Activated naive CD4-positive, alpha-beta T cell treated with anti-CD3 and anti-CD28 coated beads for 36 hours (primary cell): ENCODE data around the gene FCHSD1. TPM values are rescaled to one million over a fixed set of nuclear protein-coding genes. Genes with fewer than 3 reads are reported as not detected.

Source experiments
- CTCF ChIA-PET: fragments of 350-600 bp; sonication (Branson Sonifier 250); formaldehyde crosslinking; loops from one replicate; lab custom pipeline; 2021; ENCODE audit warnings: antibody characterized with exemption; lab: Charles Lee
- DNase-seq: peaks from one replicate; pipeline ENCODE4 v3.0.0-alpha.2; 2020
- H3K27ac Mint-ChIP-seq: one replicate; pipeline ENCODE4 v1.8.0; 2021; ENCODE audit warnings: mild to moderate bottlenecking, mixed read lengths
- H3K27me3 Mint-ChIP-seq: one replicate; pipeline ENCODE4 v1.8.0; 2021; ENCODE audit warnings: low read depth, mixed read lengths
- H3K36me3 Mint-ChIP-seq: one replicate; pipeline ENCODE4 v1.8.0; 2021; ENCODE audit warnings: low read depth, mixed read lengths
- H3K4me1 Mint-ChIP-seq: one replicate; pipeline ENCODE4 v1.8.0; 2021; ENCODE audit warnings: low read depth, mixed read lengths
- H3K4me3 Mint-ChIP-seq: one replicate; pipeline ENCODE4 v1.8.0; 2021; ENCODE audit warnings: mild to moderate bottlenecking, moderate library complexity, mixed read lengths
- H3K9me3 Mint-ChIP-seq: one replicate; pipeline ENCODE4 v1.8.0; 2021; ENCODE audit warnings: mixed read lengths
- intact Hi-C: fragments of 100-400 bp; cut with micrococcal nuclease; formaldehyde crosslinking; loops from one replicate; pipeline ENCODE4 v1.15.1; 2023
- total RNA-seq, 2 experiments: library from RNA; stranded (reverse); gene quantifications; one replicate each; pipeline ENCODE4 v1.2.3, GENCODE V29; 2021

The FCHSD1 gene
- total RNA-seq, 2 experiments from 2014 or later = 28.9 to 29.6 TPM

GRCh38 chr5:141685591-141685990 is 34.4 kb upstream of the FCHSD1 start:
- no peak overlapping the region for H3K27ac Mint-ChIP-seq
- intact Hi-C loops = no loop called here
- no peak overlapping the region for H3K4me3 Mint-ChIP-seq
- CTCF ChIA-PET = interaction anchor here (0.6 to 3.1 kb wide), 2 partner anchors 12 to 275 kb away, joined by 3 to 11 read pairs; no protein-coding TSS in a partner anchor
- H3K9me3 Mint-ChIP-seq = no peaks in the 10 kb centered on the region
- DNase-seq = no peak
- H3K4me1 Mint-ChIP-seq = peaks cover 18% of the 10 kb centered on the region
- no peaks in the 10 kb centered on the region for H3K27me3 Mint-ChIP-seq
- H3K36me3 Mint-ChIP-seq = no peaks in the 10 kb centered on the region

DNA sequence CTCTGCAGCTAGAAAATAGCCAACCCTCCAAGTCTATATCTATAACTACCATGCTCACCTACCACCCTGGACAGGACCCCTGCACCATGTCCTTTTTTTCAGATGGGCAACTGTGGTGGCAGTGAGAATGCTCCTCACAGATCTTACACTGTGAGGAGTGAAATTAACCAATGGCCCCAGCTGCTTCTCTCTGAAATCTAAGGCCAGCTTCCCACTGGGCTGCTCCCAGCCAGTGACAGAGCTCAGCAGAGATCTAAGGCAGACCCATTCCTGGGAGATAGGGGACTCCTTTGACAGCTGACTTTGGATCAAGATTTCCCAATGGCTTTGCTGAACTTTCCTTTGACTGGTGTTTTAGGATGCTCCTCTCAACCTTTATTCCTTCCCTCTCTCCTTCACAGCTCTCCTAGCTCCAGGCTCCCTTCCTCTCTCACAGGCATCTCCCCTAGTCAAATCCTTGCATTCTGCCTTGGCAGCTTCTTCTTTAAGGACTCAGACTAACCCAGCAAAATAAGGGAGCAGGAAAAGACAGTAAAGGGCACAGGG is 32.5 kb upstream of the FCHSD1 start:
- H3K9me3 Mint-ChIP-seq = no peaks in the 10 kb centered on the region
- no peak overlapping the region for H3K4me3 Mint-ChIP-seq
- intact Hi-C loops = loop anchor here (2.0 kb wide), 1 partner anchor 331 kb away; no protein-coding TSS in a partner anchor

GRCh38 chr5:141681695-141682641 is 30.8 kb upstream of the FCHSD1 start, which contains the start of gene ARAP3:
Gene ARAP3, minus strand, starts transcription at chr5:141682230. Its CDS starts 1,744 bp downstream, at chr5:141680486.
- H3K4me1 Mint-ChIP-seq = peaks cover 18% of the 10 kb centered on the region
- peak; percentile 41 for DNase-seq
- H3K4me3 Mint-ChIP-seq = peak within 1 kb of the TSS; percentile 63
- H3K36me3 Mint-ChIP-seq = no peaks in the 10 kb centered on the region
- intact Hi-C loops = loop anchor here (1.0 to 2.0 kb wide), 2 partner anchors 17 to 333 kb away; no protein-coding TSS in a partner anchor
- no peaks in the 10 kb centered on the region for H3K9me3 Mint-ChIP-seq
- CTCF ChIA-PET = interaction anchor here (0.6 to 4.3 kb wide), 5 partner anchors 11 to 279 kb away, joined by 3 to 55 read pairs (median 5); no protein-coding TSS in a partner anchor
- no peaks in the 10 kb centered on the region for H3K27me3 Mint-ChIP-seq
- peak within 1 kb of the TSS; percentile 25 for H3K27ac Mint-ChIP-seq

More for the DNA sequence above, 32.5 kb upstream of the FCHSD1 start:
- Mint-ChIP-seq H3K27me3 (no peaks in the 10 kb centered on the region), H3K27ac (no peak overlapping the region), H3K36me3 (no peaks in the 10 kb centered on the region), H3K4me1 (peaks cover 18% of the 10 kb centered on the region)
- no peak for DNase-seq
- CTCF ChIA-PET = interaction anchor here (0.5 to 4.3 kb wide), 9 partner anchors 9 to 277 kb away, joined by 3 to 55 read pairs (median 4); partner anchors contain the start of gene PCDH1

- Mint-ChIP-seq H3K27me3 (no peaks in the 10 kb centered on the region), H3K36me3 (no peaks in the 10 kb centered on the region), H3K9me3 (no peaks in the 10 kb centered on the region), H3K4me3 (peak overlapping the region; percentile 53), H3K4me1 (peaks cover 18% of the 10 kb centered on the region), H3K27ac (no peak overlapping the region)
- CTCF ChIA-PET = interaction anchor here (1.2 to 4.3 kb wide), 3 partner anchors 12 to 89 kb away, joined by 4 to 55 read pairs (median 5); no protein-coding TSS in a partner anchor
- no peak for DNase-seq
- intact Hi-C loops = loop anchor here (1.0 kb wide), 1 partner anchor 16 kb away; no protein-coding TSS in a partner anchor
Measured at GRCh38 chr5:141681295-141681694, 30.1 kb upstream of the FCHSD1 start.

DNA sequence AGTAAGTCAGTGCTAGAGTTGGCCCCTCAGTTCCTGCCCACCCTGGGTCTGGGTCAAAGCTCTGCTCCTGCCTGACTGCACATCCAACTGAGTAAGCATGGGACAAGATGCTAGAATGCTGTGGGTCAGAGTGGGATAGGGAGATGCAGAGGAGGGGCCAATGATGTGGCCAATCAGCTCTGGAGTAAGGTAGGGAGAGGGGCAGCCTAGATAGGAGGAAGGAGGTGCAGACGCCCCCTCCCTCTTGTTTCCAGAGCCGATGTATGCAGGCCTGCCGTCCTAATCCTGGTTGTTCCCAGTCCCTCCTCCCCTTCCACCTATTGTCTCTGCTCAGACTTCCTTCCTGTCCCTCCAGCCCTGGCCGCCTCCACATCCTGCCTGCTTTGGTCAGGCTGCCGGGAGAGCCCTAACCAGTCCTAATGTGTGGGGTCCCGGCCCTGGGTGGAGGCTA is 29.6 kb upstream of the FCHSD1 start:
- Mint-ChIP-seq H3K4me3 (no peak overlapping the region), H3K36me3 (no peaks in the 10 kb centered on the region), H3K27ac (no peak overlapping the region), H3K4me1 (peaks cover 18% of the 10 kb centered on the region), H3K9me3 (no peaks in the 10 kb centered on the region), H3K27me3 (no peaks in the 10 kb centered on the region)
- intact Hi-C loops = loop anchor here (1.0 kb wide), 1 partner anchor 15 kb away; no protein-coding TSS in a partner anchor
- DNase-seq = no peak
- CTCF ChIA-PET = interaction anchor here (1.2 to 4.3 kb wide), 3 partner anchors 11 to 89 kb away, joined by 4 to 55 read pairs (median 5); no protein-coding TSS in a partner anchor

DNA sequence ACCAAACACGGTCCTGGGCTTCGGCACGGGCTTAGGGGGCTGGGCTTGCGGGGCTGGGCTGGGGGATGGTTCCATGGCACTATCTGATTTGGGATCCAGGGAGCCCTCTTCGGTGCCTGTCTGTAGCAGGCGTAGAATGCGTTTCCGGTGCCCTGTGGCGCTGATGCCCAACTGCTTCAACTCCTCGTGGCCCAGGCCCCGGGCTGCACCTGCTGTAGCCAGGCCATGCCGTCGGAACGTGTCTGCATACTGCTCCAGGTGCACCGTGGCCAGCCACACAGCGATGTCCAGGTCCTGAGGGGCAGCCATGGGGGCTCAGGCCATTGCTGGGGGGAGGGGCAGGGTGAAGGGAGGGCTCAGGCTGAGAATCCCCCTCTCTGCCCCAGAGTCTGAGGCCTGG is 29.0 kb upstream of the FCHSD1 start:
- peaks cover 18% of the 10 kb centered on the region for H3K4me1 Mint-ChIP-seq
- no peaks in the 10 kb centered on the region for H3K9me3 Mint-ChIP-seq
- no peak overlapping the region for H3K4me3 Mint-ChIP-seq
- H3K36me3 Mint-ChIP-seq = no peaks in the 10 kb centered on the region
- CTCF ChIA-PET = no interaction called here
- no peaks in the 10 kb centered on the region for H3K27me3 Mint-ChIP-seq
- intact Hi-C loops = no loop called here
- DNase-seq = no peak
- no peak overlapping the region for H3K27ac Mint-ChIP-seq

DNA sequence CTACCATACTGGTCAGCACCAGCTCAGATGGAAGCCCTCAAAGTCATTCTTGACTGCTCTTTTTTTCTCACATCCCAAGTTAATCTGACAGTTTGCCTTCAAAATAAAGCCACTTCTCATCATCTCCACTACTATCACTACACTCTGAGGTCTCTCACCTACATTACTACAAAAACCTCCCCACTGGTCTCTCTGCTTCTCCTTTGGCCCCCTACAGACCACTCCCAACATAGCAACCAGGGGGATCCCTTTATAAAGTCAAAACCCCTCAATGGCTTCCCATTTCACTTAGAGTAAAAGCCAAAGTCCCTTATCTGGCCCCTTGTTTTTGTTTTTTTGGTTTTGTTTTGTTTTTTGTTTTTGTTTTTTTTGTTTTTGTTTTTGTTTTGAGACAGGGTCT is 26.2 kb upstream of the FCHSD1 start:
- H3K27ac Mint-ChIP-seq = no peak overlapping the region
- H3K4me3 Mint-ChIP-seq = no peak overlapping the region
- H3K9me3 Mint-ChIP-seq = no peaks in the 10 kb centered on the region
- CTCF ChIA-PET = interaction anchor here (0.6 to 2.4 kb wide), 2 partner anchors 13 to 855 kb away, joined by 3 to 7 read pairs; no protein-coding TSS in a partner anchor
- intact Hi-C loops = no loop called here
- H3K27me3 Mint-ChIP-seq = no peaks in the 10 kb centered on the region
- H3K36me3 Mint-ChIP-seq = no peaks in the 10 kb centered on the region
- peak; percentile 18 for DNase-seq
- peaks cover 8% of the 10 kb centered on the region for H3K4me1 Mint-ChIP-seq

- Mint-ChIP-seq H3K27me3 (no peaks in the 10 kb centered on the region), H3K4me1 (no peaks in the 10 kb centered on the region), H3K36me3 (no peaks in the 10 kb centered on the region), H3K9me3 (no peaks in the 10 kb centered on the region), H3K27ac (no peak overlapping the region), H3K4me3 (no peak overlapping the region)
- intact Hi-C loops = no loop called here
- DNase-seq = no peak
- CTCF ChIA-PET = interaction anchor here (1.0 to 2.4 kb wide), 4 partner anchors 11 to 285 kb away, joined by 3 to 7 read pairs (median 3); no protein-coding TSS in a partner anchor
Measured at GRCh38 chr5:141675672-141676071, 24.5 kb upstream of the FCHSD1 start.

DNA sequence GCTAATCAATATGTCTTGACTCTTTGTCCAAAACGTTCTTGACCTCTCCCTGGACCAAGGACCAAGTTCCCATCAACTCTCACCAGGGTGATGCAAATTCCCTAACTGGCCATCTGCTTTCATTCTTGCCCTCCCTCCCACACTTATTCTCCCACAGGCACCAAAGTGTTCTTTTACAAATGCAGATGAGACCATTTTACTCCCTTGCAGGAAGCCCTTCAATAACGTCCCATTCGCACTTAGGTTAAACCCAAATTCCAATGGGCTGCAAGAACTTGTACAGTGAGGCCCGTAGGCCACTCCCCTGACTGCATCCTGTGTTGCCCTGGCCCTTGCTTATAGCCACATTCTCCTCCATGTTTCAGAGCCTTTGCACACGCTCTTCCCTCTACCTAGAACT is 23.5 kb upstream of the FCHSD1 start:
- intact Hi-C loops = no loop called here
- no peaks in the 10 kb centered on the region for H3K27me3 Mint-ChIP-seq
- H3K4me3 Mint-ChIP-seq = no peak overlapping the region
- H3K27ac Mint-ChIP-seq = no peak overlapping the region
- no peak for DNase-seq
- CTCF ChIA-PET = interaction anchor here (1.9 to 2.4 kb wide), 3 partner anchors 10 to 205 kb away, joined by 5 to 7 read pairs (median 6); no protein-coding TSS in a partner anchor
- H3K36me3 Mint-ChIP-seq = no peaks in the 10 kb centered on the region
- H3K9me3 Mint-ChIP-seq = no peaks in the 10 kb centered on the region
- H3K4me1 Mint-ChIP-seq = no peaks in the 10 kb centered on the region

GRCh38 chr5:141672841-141673813 is 21.9 kb upstream of the FCHSD1 start:
- intact Hi-C loops = no loop called here
- no peak for DNase-seq
- Mint-ChIP-seq H3K27me3 (no peaks in the 10 kb centered on the region), H3K27ac (no peak overlapping the region), H3K9me3 (no peaks in the 10 kb centered on the region), H3K4me1 (no peaks in the 10 kb centered on the region), H3K4me3 (no peak overlapping the region), H3K36me3 (no peaks in the 10 kb centered on the region)
- CTCF ChIA-PET = interaction anchor here (0.9 to 2.1 kb wide), 5 partner anchors 8 to 288 kb away, joined by 3 to 6 read pairs (median 4); no protein-coding TSS in a partner anchor
